OCI-LY7 (cell line): ENCODE data around the gene TCF25. TPM values are rescaled to one million over a fixed set of nuclear protein-coding genes. Genes with fewer than 3 reads are reported as not detected.

ENCODE experiments used
- BruUV-seq: library from RNA; stranded (reverse); fragments of 400-500 nt; replicated peaks from 2 replicates; lab custom pipeline; 2021; lab: Mats Ljungman, UMichigan
- CTCF ChIA-PET: fragments of 300-600 bp; sonication (Branson Sonifier 250); formaldehyde crosslinking; loops from one replicate; lab custom pipeline; 2022; ENCODE audit warnings: antibody characterized with exemption; ENCODE audit not compliant: unreplicated experiment; lab: Charles Lee
- POLR2A ChIA-PET: fragments of 300-600 bp; sonication (Branson Sonifier 250); formaldehyde crosslinking; loops from one replicate; lab custom pipeline; 2022; ENCODE audit warnings: antibody characterized with exemption; lab: Charles Lee
- DNase-seq: peaks from one replicate; pipeline ENCODE4 v3.0.0-alpha.2; 2015; ENCODE audit warnings: low spot score
- H2AFZ ChIP-seq: fragments of 200-600 bp; sonication (generic), shearing (Covaris generic); 2 replicates; pipeline ENCODE4 v1.6.1; 2014; ENCODE audit warnings: mild to moderate bottlenecking, antibody characterized with exemption, low read length, moderate library complexity
- H3K27ac ChIP-seq: fragments of 200-600 bp; sonication (generic); 2 replicates; pipeline ENCODE4 v1.5.1; 2014; ENCODE audit warnings: mixed run types, low read depth, mild to moderate bottlenecking, moderate library complexity, low read length, inconsistent platforms; ENCODE audit not compliant: poor library complexity, severe bottlenecking
- H3K36me3 ChIP-seq: fragments of 200-600 bp; sonication (generic); 2 replicates; pipeline ENCODE4 v1.6.1; 2014; ENCODE audit warnings: mild to moderate bottlenecking, antibody characterized with exemption, low read length, moderate library complexity, mixed read lengths; ENCODE audit not compliant: insufficient read depth
- H3K4me1 ChIP-seq: fragments of 200-600 bp; sonication (generic); 2 replicates; pipeline ENCODE4 v1.5.1; 2014; ENCODE audit warnings: mild to moderate bottlenecking, low read length; ENCODE audit not compliant: insufficient read depth, poor library complexity, severe bottlenecking
- H3K4me2 ChIP-seq: fragments of 200-600 bp; sonication (generic); 2 replicates; pipeline ENCODE4 v1.6.1; 2014; ENCODE audit warnings: mild to moderate bottlenecking, low read length
- H3K4me3 ChIP-seq: fragments of 200-600 bp; sonication (generic); 2 replicates; pipeline ENCODE4 v1.5.1; 2014; ENCODE audit warnings: mild to moderate bottlenecking, low read depth, low read length; ENCODE audit not compliant: poor library complexity, severe bottlenecking
- H3K79me2 ChIP-seq: fragments of 200-600 bp; sonication (generic); 2 replicates; pipeline ENCODE4 v1.6.1; 2016; ENCODE audit warnings: low read depth, mild to moderate bottlenecking, low read length, moderate library complexity, mixed read lengths; ENCODE audit not compliant: insufficient read depth
- H3K9me2 ChIP-seq: fragments of 200-600 bp; sonication (generic); 2 replicates; pipeline ENCODE4 v1.6.1; 2016; ENCODE audit warnings: mild to moderate bottlenecking, low read length, mixed read lengths; ENCODE audit not compliant: insufficient read depth
- H3K9me3 ChIP-seq: fragments of 200-600 bp; sonication (generic); 2 replicates; pipeline ENCODE4 v1.6.1; 2014; ENCODE audit warnings: mild to moderate bottlenecking, mixed run types, low read length, mixed read lengths
- H4K20me1 ChIP-seq: fragments of 200-600 bp; sonication (generic); 2 replicates; pipeline ENCODE4 v1.6.1; 2014; ENCODE audit warnings: mild to moderate bottlenecking, antibody characterized with exemption, low read length, moderate library complexity, mixed read lengths; ENCODE audit not compliant: insufficient read depth
- EZH2phosphoT487 ChIP-seq: fragments of 200-600 bp; sonication (generic); IDR thresholded peaks from 2 replicates; pipeline ENCODE4 v1.6.1; 2018; ENCODE audit warnings: low read depth, borderline replicate concordance, mild to moderate bottlenecking, mixed run types, antibody characterized with exemption, low read length, moderate library complexity, mixed read lengths
- intact Hi-C: fragments of 100-400 bp; cut with micrococcal nuclease; formaldehyde crosslinking; loops from one replicate; pipeline ENCODE4 v1.10.0; 2022; ENCODE audit not compliant: unreplicated experiment
- total RNA-seq, 2 experiments: library from RNA; depleted of rRNA in 1 of 2; stranded (reverse); fragments of >200 nt in 1 of 2; shearing (Covaris generic) in 1 of 2; gene quantifications; 2 replicates each; pipeline ENCODE4 v1.2.3, GENCODE V29; 2014 to 2022
- TF ChIP-seq, protein P1 (sequence below): fragments of 200-600 bp; sonication (generic); conservative IDR thresholded peaks from 2 replicates; pipeline ENCODE4 v1.5.1; 2014; ENCODE audit warnings: mild to moderate bottlenecking, antibody characterized with exemption, low read length, moderate library complexity, mixed read lengths

TCF25 gene
- total RNA-seq, 2 experiments from 2014 or later = 141 to 255 TPM

DNA sequence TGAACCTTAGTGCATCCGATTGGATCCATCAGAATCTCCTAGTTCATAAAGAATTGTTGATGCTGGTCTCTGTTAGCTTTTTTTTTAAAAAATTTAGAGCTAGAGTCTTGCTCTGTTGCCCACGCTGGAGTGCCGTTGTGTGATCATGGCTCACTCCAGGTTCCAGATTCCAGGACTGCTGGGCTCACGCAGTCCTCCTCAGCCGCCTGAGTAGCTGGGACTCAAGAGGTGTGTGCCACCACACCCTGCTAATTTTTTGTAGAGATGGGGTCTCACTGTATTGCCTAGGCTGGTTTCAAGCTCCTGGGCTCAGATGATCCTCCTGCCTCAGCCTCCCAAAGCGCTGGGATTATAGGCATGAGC is 8.0 kb downstream of the TCF25 start:
- no peak overlapping the region for H3K4me3 ChIP-seq
- no peak overlapping the region for H3K27ac ChIP-seq
- H3K4me1 ChIP-seq = no peaks in the 10 kb centered on the region
- peaks cover 1% of the 10 kb centered on the region for H3K9me3 ChIP-seq
- TF ChIP-seq, protein P1, sequence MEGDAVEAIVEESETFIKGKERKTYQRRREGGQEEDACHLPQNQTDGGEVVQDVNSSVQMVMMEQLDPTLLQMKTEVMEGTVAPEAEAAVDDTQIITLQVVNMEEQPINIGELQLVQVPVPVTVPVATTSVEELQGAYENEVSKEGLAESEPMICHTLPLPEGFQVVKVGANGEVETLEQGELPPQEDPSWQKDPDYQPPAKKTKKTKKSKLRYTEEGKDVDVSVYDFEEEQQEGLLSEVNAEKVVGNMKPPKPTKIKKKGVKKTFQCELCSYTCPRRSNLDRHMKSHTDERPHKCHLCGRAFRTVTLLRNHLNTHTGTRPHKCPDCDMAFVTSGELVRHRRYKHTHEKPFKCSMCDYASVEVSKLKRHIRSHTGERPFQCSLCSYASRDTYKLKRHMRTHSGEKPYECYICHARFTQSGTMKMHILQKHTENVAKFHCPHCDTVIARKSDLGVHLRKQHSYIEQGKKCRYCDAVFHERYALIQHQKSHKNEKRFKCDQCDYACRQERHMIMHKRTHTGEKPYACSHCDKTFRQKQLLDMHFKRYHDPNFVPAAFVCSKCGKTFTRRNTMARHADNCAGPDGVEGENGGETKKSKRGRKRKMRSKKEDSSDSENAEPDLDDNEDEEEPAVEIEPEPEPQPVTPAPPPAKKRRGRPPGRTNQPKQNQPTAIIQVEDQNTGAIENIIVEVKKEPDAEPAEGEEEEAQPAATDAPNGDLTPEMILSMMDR = no peak
- TF ChIP-seq EZH2phosphoT487 = no peak
- no peak overlapping the region for H3K4me2 ChIP-seq
- POLR2A ChIA-PET = interaction anchor here (0.6 kb wide), 2 partner anchors 8 to 73 kb away, joined by 4 to 5 read pairs; no protein-coding TSS in a partner anchor
- no TSS peak for BruUV-seq
- no peak for DNase-seq
- H4K20me1 ChIP-seq = no peaks in the 10 kb centered on the region
- H3K36me3 ChIP-seq = peaks cover 91% of the 10 kb centered on the region
- peaks cover 50% of the 10 kb centered on the region for H3K79me2 ChIP-seq
- CTCF ChIA-PET = no interaction called here
- H2AFZ ChIP-seq = no peak overlapping the region
- intact Hi-C loops = no loop called here
- no peaks in the 10 kb centered on the region for H3K9me2 ChIP-seq

DNA sequence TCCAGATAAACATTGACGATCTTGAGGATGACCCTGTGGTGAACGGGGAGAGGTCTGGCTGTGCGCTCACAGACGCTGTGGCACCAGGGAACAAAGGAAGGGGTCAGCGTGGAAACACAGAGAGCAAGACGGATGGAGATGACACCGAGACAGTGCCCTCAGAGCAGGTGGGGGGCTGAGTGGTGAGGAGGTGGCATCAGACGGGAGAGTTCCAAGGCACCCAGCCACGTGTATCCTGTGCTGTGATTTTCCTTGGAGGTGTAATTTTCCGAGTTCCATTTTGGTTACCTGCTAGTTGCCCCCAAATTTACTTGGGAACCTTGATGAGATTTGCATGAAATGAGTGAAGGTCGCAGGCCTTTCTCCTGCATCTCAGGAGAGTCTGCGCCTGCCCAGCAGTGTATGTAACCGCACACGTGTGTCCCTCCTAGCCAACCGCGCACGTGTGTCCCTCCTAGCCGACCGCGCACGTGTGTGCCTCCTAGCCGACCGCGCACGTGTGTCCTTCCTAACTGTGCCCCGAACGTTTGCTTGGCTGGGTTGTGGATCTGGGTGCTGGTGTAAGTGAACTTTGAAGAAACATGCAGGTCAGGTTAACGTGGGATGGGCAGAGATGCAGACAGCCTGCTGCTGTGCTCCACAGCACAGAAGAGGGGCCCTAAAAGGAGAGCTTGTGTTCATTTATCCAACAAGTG is 10.1 kb downstream of the TCF25 start:
- H3K4me2 ChIP-seq = no peak overlapping the region
- intact Hi-C loops = no loop called here
- no peaks in the 10 kb centered on the region for H3K9me3 ChIP-seq
- H3K4me3 ChIP-seq = no peak overlapping the region
- TF ChIP-seq, protein P1 = no peak
- TF ChIP-seq EZH2phosphoT487 = no peak
- no peaks in the 10 kb centered on the region for H3K9me2 ChIP-seq
- H3K79me2 ChIP-seq = peaks cover 28% of the 10 kb centered on the region; the same call in 1 of the 2 replicates
- ChIA-PET CTCF (no interaction called here), POLR2A (no interaction called here)
- DNase-seq = no peak
- no peaks in the 10 kb centered on the region for H3K4me1 ChIP-seq
- no peaks in the 10 kb centered on the region for H4K20me1 ChIP-seq
- BruUV-seq = no TSS peak
- peaks cover 94% of the 10 kb centered on the region for H3K36me3 ChIP-seq
- no peak overlapping the region for H3K27ac ChIP-seq
- H2AFZ ChIP-seq = no peak overlapping the region

DNA sequence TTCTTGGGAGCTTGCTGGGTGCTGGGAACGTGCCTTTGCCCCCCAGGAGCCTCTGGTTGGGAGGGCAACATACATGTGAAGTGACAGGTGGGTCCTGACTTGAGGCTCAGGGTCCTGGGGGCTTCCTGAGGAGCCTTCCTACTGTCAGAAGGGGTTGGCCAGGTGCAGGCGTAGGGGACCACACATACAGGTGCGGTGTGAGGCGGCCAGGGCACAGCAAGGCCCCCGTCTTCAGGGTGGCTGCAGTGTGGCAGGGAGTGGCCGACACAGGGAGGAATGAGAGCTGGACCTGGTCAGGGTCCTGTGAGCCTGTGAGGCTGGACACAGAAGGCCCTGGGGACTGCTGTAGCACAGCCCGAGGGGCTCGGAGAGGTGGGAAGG is 10.6 kb downstream of the TCF25 start:
- H3K4me3 ChIP-seq = no peak overlapping the region
- CTCF ChIA-PET = no interaction called here
- no peaks in the 10 kb centered on the region for H3K9me2 ChIP-seq
- no TSS peak for BruUV-seq
- H2AFZ ChIP-seq = no peak overlapping the region
- intact Hi-C loops = no loop called here
- no peak overlapping the region for H3K27ac ChIP-seq
- H3K36me3 ChIP-seq = peaks cover 93% of the 10 kb centered on the region
- POLR2A ChIA-PET = no interaction called here
- no peak overlapping the region for H3K4me2 ChIP-seq
- no peak for TF ChIP-seq EZH2phosphoT487
- TF ChIP-seq, protein P1 = no peak
- H3K79me2 ChIP-seq = peaks cover 23% of the 10 kb centered on the region; the same call in 1 of the 2 replicates
- no peaks in the 10 kb centered on the region for H4K20me1 ChIP-seq
- DNase-seq = no peak
- H3K4me1 ChIP-seq = no peaks in the 10 kb centered on the region
- H3K9me3 ChIP-seq = no peaks in the 10 kb centered on the region
